ENCODE results near the gene TSHZ2. TPM values are rescaled to one million over a fixed set of nuclear protein-coding genes. Genes with fewer than 3 reads are reported as not detected.

Gene TSHZ2
- total RNA-seq, 1 experiment from 2014 or later: 0.07 TPM

DNA sequence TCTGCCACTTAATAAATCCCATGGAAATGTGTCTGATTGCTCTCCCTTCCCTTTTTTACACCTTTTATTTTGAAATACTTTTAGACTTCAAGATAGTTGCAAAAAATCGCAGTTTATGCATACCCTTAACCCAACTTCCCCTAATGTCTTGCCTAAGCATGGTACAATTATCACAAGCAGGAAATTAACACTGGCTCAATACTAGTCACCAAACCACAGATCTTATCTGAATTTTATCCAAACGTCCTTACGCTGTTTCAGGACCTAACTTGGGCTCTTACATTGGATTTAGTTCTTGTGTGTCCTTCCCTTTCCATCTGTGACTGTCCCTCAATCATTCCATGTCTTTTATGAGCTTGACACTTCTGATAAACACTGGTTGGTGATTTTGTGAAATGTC, 475.2 kb downstream of the TSHZ2 start:
- Histone ChIP-seq H2BK5ac (ENCODE audit: insufficient read length, low read length) (no peak overlapping the region), H3K79me1 (ENCODE audit: insufficient read depth, low read depth, low read length, poor library complexity, severe bottlenecking) (no peaks in the 10 kb centered on the region), H3K23ac (ENCODE audit: insufficient read length, low read depth, low read length) (no peak overlapping the region), H3K9me3 (ENCODE audit: control insufficient read depth, low read depth, low read length) (peaks cover 20% of the 10 kb centered on the region), H3K4ac (ENCODE audit: low read depth, low read length) (no peak overlapping the region), H2AK5ac (ENCODE audit: insufficient read length, low read length) (no peak overlapping the region), H2BK20ac (ENCODE audit: low read depth, low read length, poor library complexity, severe bottlenecking) (no peak overlapping the region), H4K91ac (ENCODE audit: insufficient read length, low read depth, low read length) (no peak overlapping the region), H2AFZ (ENCODE audit: low read length) (no peak overlapping the region), H3K23me2 (ENCODE audit: insufficient read length, low read depth, low read length, poor library complexity, severe bottlenecking) (no peaks in the 10 kb centered on the region), H2BK12ac (ENCODE audit: insufficient read length, low read depth, low read length) (no peak overlapping the region), H3K79me2 (ENCODE audit: insufficient read depth, low read length) (no peaks in the 10 kb centered on the region), H3T11ph (ENCODE audit: low read length) (no peak overlapping the region), H3K56ac (ENCODE audit: insufficient read length, low read depth, low read length) (no peak overlapping the region), H4K5ac (ENCODE audit: insufficient read length, low read depth, low read length) (no peak overlapping the region), H3K9ac (ENCODE audit: extremely low read depth, insufficient read length, low read length) (no peak overlapping the region), H3K14ac (ENCODE audit: insufficient read depth, low read length) (no peak overlapping the region), H3K4me2 (ENCODE audit: insufficient read depth, insufficient read length, low read length) (no peak overlapping the region), H4K8ac (replicated peaks; ENCODE audit: insufficient read length, low read depth, low read length) (no peak overlapping the region), H3K27me3 (ENCODE audit: insufficient read depth, low read length) (no peaks in the 10 kb centered on the region), H4K20me1 (ENCODE audit: control insufficient read depth, insufficient read depth, insufficient read length) (no peaks in the 10 kb centered on the region), H3K18ac (ENCODE audit: insufficient read length, low read depth, low read length) (no peak overlapping the region), H2BK120ac (ENCODE audit: low read depth, low read length, poor library complexity, severe bottlenecking) (no peak overlapping the region), H2BK15ac (ENCODE audit: low read depth, low read length) (no peak overlapping the region), H3K4me1 (ENCODE audit: insufficient read depth, low read length) (no peaks in the 10 kb centered on the region), H3K27ac (ENCODE audit: insufficient read length, low read depth, low read length) (no peak overlapping the region)
- no peak for DNase-seq
- WGBS (ENCODE audit: extremely low coverage, insufficient read length, low lambda C conversion rate): no CpG with 5 or more reads among the region's 3 CpGs
- Mint-ChIP-seq H3K9me3 (peaks cover 16 to 27% of the 10 kb centered on the region in 2 experiments), H3K4me1 (peaks cover 5% of the 10 kb centered on the region in 2 experiments), H3K36me3 (ENCODE audit: insufficient read depth in 1 of 3, low read depth in 3 of 3) (peaks cover 4 to 18% (median 15%) of the 10 kb centered on the region in 3 experiments), H3K27me3 (ENCODE audit: low read depth) (peaks cover 5% of the 10 kb centered on the region), H3K4me3 (no peak overlapping the region), H3K27ac (no peak overlapping the region)
- TF ChIP-seq, protein P1, sequence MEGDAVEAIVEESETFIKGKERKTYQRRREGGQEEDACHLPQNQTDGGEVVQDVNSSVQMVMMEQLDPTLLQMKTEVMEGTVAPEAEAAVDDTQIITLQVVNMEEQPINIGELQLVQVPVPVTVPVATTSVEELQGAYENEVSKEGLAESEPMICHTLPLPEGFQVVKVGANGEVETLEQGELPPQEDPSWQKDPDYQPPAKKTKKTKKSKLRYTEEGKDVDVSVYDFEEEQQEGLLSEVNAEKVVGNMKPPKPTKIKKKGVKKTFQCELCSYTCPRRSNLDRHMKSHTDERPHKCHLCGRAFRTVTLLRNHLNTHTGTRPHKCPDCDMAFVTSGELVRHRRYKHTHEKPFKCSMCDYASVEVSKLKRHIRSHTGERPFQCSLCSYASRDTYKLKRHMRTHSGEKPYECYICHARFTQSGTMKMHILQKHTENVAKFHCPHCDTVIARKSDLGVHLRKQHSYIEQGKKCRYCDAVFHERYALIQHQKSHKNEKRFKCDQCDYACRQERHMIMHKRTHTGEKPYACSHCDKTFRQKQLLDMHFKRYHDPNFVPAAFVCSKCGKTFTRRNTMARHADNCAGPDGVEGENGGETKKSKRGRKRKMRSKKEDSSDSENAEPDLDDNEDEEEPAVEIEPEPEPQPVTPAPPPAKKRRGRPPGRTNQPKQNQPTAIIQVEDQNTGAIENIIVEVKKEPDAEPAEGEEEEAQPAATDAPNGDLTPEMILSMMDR (conservative IDR thresholded peaks at IDR 0.05): no peak

All from H9 (cell line).